ENCODE results near the gene TPST1. TPM values are rescaled to one million over a fixed set of nuclear protein-coding genes. Genes with fewer than 3 reads are reported as not detected.

Gene TPST1
- total RNA-seq, 2 experiments from 2014 or later = 1.3 to 1.5 TPM

- ChIA-PET POLR2A (no interaction called here), CTCF (no interaction called here)
These were observed 72.4 kb downstream of the TPST1 start for GRCh38 chr7:66277492-66277891.

GRCh38 chr7:66279912-66280311 lies 74.8 kb downstream of the TPST1 start:
- ChIA-PET CTCF (no interaction called here), POLR2A (no interaction called here)

GRCh38 chr7:66281678-66282590 lies 76.8 kb downstream of the TPST1 start:
- CTCF ChIA-PET = no interaction called here
- POLR2A ChIA-PET = no interaction called here

- POLR2A ChIA-PET = no interaction called here
- CTCF ChIA-PET = no interaction called here
These were observed 77.4 kb downstream of the TPST1 start for GRCh38 chr7:66282591-66282935.

- ChIA-PET POLR2A (no interaction called here), CTCF (no interaction called here)
These were observed 78.1 kb downstream of the TPST1 start for GRCh38 chr7:66283003-66283920.

- CTCF ChIA-PET = no interaction called here
- POLR2A ChIA-PET = no interaction called here
These were observed 90.9 kb downstream of the TPST1 start for GRCh38 chr7:66296001-66296521.

- CTCF ChIA-PET = no interaction called here
- POLR2A ChIA-PET = no interaction called here
These were observed 91.4 kb downstream of the TPST1 start for GRCh38 chr7:66296557-66296956.

- ChIA-PET POLR2A (no interaction called here), CTCF (no interaction called here)
These were observed 92.4 kb downstream of the TPST1 start for GRCh38 chr7:66297579-66297978.

GRCh38 chr7:66301249-66301648 lies 96.1 kb downstream of the TPST1 start:
- ChIA-PET POLR2A (no interaction called here), CTCF (no interaction called here)

GRCh38 chr7:66301737-66302136 lies 96.6 kb downstream of the TPST1 start:
- ChIA-PET POLR2A (no interaction called here), CTCF (no interaction called here)

GRCh38 chr7:66303454-66304155 lies 98.5 kb downstream of the TPST1 start:
- ChIA-PET POLR2A (no interaction called here), CTCF (no interaction called here)

GRCh38 chr7:66304536-66304935 lies 99.4 kb downstream of the TPST1 start:
- CTCF ChIA-PET = no interaction called here
- POLR2A ChIA-PET = no interaction called here

GRCh38 chr7:66306243-66306642 lies 101.1 kb downstream of the TPST1 start:
- CTCF ChIA-PET = no interaction called here
- POLR2A ChIA-PET = no interaction called here

- ChIA-PET POLR2A (no interaction called here), CTCF (no interaction called here)
These were observed 102.6 kb downstream of the TPST1 start for GRCh38 chr7:66307591-66308215.

- POLR2A ChIA-PET = no interaction called here
- CTCF ChIA-PET = no interaction called here
These were observed 103.3 kb downstream of the TPST1 start for GRCh38 chr7:66308411-66308810.

GRCh38 chr7:66310620-66311019 lies 105.5 kb downstream of the TPST1 start:
- CTCF ChIA-PET = no interaction called here

GRCh38 chr7:66313886-66314568 lies 108.9 kb downstream of the TPST1 start:
- CTCF ChIA-PET = no interaction called here
- POLR2A ChIA-PET = no interaction called here

More at GRCh38 chr7:66310620-66311019, 105.5 kb downstream of the TPST1 start:
- POLR2A ChIA-PET = no interaction called here

GRCh38 chr7:66315192-66315591 lies 110.1 kb downstream of the TPST1 start:
- ChIA-PET CTCF (no interaction called here), POLR2A (no interaction called here)

GRCh38 chr7:66319407-66319979 lies 114.4 kb downstream of the TPST1 start:
- CTCF ChIA-PET = no interaction called here

More at GRCh38 chr7:66319407-66319979, 114.4 kb downstream of the TPST1 start:
- POLR2A ChIA-PET = no interaction called here

Measured in activated CD8-positive, alpha-beta memory T cell treated with anti-CD3 and anti-CD28 coated beads for 36 hours (primary cell).